Endothelial cell of umbilical vein (primary cell): Measurements from ENCODE around the gene AIG1.

Experiments
- CTCF ChIP-seq, 2 donors: IDR thresholded peaks; 1 replicate in 1 of 2; 2 replicates in 1 of 2; pipeline ENCODE4 v1.5.1; 2011; ENCODE audit warnings: low read length in 2 of 2, mild to moderate bottlenecking in 2 of 2, moderate library complexity in 2 of 2, control low read depth in 1 of 2, inconsistent platforms in 1 of 2, low read depth in 1 of 2; ENCODE audit not compliant: insufficient read depth in 1 of 2; ENCODE audit errors: extremely low read depth in 1 of 2
- EZH2 ChIP-seq: IDR thresholded peaks from 2 replicates; pipeline ENCODE4 v1.6.1; 2012; ENCODE audit warnings: borderline replicate concordance, low read depth, mild to moderate bottlenecking, moderate library complexity, low read length, inconsistent platforms; ENCODE audit not compliant: severe bottlenecking
- FOS ChIP-seq: IDR thresholded peaks from 2 replicates; pipeline ENCODE4 v1.6.1; 2011; ENCODE audit warnings: mild to moderate bottlenecking, low read length, moderate library complexity, borderline replicate concordance; ENCODE audit not compliant: insufficient read depth
- GATA2 ChIP-seq: IDR thresholded peaks from 2 replicates; pipeline ENCODE4 v1.7.0; 2011; ENCODE audit warnings: low read depth, mild to moderate bottlenecking, moderate library complexity, mixed read lengths, low read length; ENCODE audit not compliant: insufficient read length, insufficient read depth
- JUN ChIP-seq: IDR thresholded peaks from 2 replicates; pipeline ENCODE4 v1.6.1; 2011; ENCODE audit warnings: borderline replicate concordance, low read depth; ENCODE audit not compliant: insufficient read length, insufficient read depth
- MAX ChIP-seq: IDR thresholded peaks from 2 replicates; pipeline ENCODE4 v1.6.1; 2011; ENCODE audit not compliant: insufficient read depth, insufficient read length
- MYC ChIP-seq: IDR thresholded peaks from one replicate; pipeline ENCODE4 v1.6.1; 2011; ENCODE audit warnings: mild to moderate bottlenecking, low read depth, low read length
- POLR2A ChIP-seq: IDR thresholded peaks from 2 replicates; pipeline ENCODE4 v1.6.1; 2012; ENCODE audit warnings: low read depth, mild to moderate bottlenecking, control low read depth, low read length
- POLR2AphosphoS5 ChIP-seq: IDR thresholded peaks from 2 replicates; pipeline ENCODE4 v1.6.1; 2012; ENCODE audit warnings: low read depth, mild to moderate bottlenecking, control low read depth, low read length, moderate library complexity; ENCODE audit not compliant: insufficient read depth

GRCh38 chr6:143115728-143116127 lies 55.0 kb downstream of the AIG1 start:
- TF ChIP-seq EZH2 (no peak), CTCF (IDR thresholded peaks at IDR 0.05; ENCODE audit: extremely low read depth in 1 of 2, insufficient read depth in 1 of 2, low read depth in 1 of 2, low read length in 2 of 2) (no peak), GATA2 (no peak), POLR2AphosphoS5 (no peak), JUN (no peak), POLR2A (no peak), MAX (no peak), FOS (no peak), MYC (no peak)
